Kidney glomerular epithelial cell (primary cell): ENCODE measurements around the gene SYCE3.
"Not testable (repeated sequence)": the region's sequence is repeated elsewhere in the genome, so short reads cannot be mapped to it uniquely, and the experiment has no call there.

ENCODE experiments used
- DNase-seq: peaks from one replicate; lab custom pipeline; 2025; lab: John Stamatoyannopoulos, UW

The SYCE3 gene, protein sequence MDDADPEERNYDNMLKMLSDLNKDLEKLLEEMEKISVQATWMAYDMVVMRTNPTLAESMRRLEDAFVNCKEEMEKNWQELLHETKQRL

GRCh38 chr22:50562523-50563412 lies at the start of gene SYCE3:
Gene SYCE3, minus strand, starts transcription at chr22:50562919. Its CDS starts 6,514 bp downstream, at chr22:50556405.
- DNase-seq, result peak; percentile 88

DNA sequence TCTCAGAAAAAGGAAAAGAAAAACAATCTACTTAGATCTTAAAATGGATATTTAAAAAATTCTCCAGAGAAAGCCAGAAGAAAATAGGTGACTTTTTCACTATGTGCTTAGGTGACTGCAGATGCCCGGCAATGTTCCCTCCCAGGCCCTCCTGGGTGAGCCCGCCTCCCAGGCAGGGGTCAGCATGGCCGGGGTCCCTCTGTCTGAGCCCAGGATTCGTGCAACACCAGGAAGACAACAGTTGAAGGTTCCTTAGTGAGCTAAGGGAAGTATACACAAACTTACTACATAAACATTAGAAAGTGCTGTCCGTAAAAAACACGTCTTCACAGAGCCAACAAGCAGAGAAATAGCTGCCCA lies 49.4 kb upstream of the SYCE3 start:
- DNase-seq, result no peak

- no peak for DNase-seq
Measured at GRCh38 chr22:50611341-50612060, 48.8 kb upstream of the SYCE3 start.

DNA sequence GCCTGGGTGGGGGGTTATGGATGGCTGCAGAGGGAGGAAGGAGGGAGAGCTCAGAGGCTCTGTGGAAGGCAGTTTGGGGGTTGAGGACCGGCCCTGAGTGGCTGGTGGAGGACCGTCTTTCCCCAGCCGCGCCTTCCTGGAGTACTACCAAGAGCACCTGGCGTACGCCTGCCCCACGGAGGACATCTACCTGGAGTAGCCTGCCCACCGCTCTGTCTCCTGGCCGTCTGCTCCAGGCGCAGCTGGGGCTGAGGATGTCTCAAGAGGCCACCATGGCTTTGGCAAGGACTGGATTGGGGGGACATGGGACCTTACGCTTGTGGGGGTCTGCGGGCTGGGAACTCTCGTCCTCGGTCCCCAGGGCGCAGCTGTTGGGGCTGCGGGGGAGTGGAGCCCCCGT lies 47.9 kb upstream of the SYCE3 start:
- DNase-seq, result no peak

GRCh38 chr22:50610041-50610451 lies 47.3 kb upstream of the SYCE3 start:
- no peak for DNase-seq

DNA sequence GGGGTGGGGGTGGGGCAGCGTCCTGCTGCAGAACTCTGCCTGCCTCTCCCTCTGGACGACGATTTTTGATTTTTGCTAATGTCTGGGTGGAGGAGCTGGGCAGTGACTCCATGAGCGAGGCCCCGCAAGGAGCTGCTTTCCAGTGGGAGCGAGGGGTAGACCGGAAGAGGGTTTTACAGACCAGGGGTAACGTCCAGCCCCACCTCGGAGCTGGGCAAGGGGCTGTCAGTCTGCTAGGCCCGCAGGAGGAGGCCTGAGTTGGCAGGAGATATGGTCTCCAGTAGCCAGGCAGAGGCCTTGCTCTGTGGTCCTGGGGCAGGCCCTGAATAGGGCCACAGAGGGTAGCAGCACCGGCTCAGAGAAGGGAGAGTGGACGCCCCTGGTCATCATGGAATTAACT lies 46.9 kb upstream of the SYCE3 start:
- DNase-seq, result no peak

DNA sequence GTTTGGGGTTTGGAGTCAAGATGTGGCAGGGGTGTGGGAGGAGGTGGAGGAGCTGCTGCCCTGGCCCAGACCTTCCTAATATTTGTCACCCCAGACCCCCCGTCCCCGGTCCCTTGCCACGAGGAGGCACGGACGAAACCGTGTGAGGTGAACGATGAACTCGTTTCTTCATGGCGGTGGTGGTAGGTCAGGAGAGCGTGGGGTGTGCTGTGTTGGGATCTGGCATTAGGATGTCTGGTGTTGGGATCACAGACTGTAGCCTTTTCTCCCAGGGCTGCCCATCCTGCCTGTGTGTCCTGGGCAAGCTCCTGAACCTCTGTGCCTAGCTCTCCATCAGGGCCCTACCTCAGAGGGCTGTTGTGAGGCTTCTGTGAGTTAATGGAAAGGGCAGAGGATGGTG lies 46.3 kb upstream of the SYCE3 start:
- no peak for DNase-seq

DNA sequence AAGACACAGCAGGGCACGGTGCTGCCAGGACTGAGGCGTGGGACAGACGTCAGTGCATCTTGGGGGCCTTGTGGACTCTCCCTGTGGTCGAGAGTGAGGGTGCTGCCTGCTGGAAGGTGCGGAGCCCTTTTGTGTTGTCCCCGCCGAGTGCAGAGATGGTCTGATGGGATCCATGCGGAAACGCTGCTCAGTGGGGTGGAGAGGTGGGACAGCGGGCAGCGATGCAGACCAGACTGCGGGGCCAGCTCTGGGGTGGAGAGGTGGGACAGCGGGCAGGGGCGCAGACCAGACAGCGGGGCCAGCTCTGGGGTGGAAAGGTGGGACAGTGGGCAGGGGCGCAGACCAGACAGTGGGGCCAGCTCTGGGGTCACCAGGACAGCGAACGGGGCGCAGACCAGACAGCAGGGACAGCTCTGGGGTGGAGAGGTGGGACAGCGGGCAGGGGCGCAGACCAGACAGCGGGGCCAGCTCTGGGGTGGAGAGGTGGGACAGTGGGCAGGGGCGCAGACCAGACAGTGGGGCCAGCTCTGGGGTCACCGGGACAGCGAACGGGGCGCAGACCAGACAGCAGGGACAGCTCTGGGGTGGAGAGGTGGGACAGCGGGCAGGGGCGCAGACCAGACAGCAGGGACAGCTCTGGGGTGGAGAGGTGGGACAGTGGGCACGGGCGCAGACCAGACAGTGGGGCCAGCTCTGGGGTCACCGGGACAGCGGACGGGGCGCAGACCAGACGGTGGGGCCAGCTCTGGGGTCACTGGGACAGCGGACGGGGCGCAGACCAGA lies 45.5 kb upstream of the SYCE3 start:
- not testable (repeated sequence) for DNase-seq

- DNase-seq, result no peak
Measured at GRCh38 chr22:50607659-50608020, 44.9 kb upstream of the SYCE3 start.

GRCh38 chr22:50606946-50607658 lies 44.4 kb upstream of the SYCE3 start:
- no peak for DNase-seq

- DNase-seq, result no peak
Measured at GRCh38 chr22:50606165-50606945, 43.6 kb upstream of the SYCE3 start.

GRCh38 chr22:50605613-50606074 lies 42.9 kb upstream of the SYCE3 start:
- DNase-seq, result no peak

DNA sequence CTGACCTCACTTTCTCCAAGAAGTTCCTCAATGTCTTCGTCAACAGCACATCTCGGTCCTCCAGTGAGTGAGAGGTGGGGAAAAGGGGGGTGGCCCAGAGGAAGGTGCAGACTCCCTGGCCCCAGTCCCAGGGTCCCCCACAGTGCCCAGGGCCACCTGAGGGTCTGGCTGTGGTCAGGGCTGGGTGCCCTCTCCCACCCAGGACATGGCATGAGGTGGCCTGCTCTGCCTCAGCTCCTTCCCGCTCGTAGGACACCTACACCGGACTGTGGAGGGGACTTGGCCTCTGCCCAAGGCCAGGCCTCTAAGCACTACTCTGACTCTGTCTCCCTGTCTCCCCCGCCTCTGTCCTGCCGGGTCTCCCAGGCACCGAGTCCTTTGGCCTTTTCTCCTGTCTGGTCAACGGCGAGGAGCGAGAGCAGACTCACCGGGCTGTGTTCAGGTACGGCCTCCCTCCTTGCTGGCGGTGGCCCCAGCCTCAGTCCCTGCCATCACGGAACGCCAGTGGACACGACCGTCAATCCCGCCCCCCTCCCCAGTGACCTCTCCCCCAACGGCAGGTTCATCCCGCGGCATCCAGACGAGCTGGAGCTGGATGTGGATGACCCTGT lies 42.4 kb upstream of the SYCE3 start:
- no peak for DNase-seq

- no peak for DNase-seq
Measured at GRCh38 chr22:50604256-50605001, 41.7 kb upstream of the SYCE3 start.

GRCh38 chr22:50603511-50604255 lies 41.0 kb upstream of the SYCE3 start:
- no peak for DNase-seq

GRCh38 chr22:50602338-50602700 lies 39.6 kb upstream of the SYCE3 start:
- DNase-seq, result no peak

GRCh38 chr22:50601669-50602337 lies 39.1 kb upstream of the SYCE3 start:
- DNase-seq, result no peak

DNA sequence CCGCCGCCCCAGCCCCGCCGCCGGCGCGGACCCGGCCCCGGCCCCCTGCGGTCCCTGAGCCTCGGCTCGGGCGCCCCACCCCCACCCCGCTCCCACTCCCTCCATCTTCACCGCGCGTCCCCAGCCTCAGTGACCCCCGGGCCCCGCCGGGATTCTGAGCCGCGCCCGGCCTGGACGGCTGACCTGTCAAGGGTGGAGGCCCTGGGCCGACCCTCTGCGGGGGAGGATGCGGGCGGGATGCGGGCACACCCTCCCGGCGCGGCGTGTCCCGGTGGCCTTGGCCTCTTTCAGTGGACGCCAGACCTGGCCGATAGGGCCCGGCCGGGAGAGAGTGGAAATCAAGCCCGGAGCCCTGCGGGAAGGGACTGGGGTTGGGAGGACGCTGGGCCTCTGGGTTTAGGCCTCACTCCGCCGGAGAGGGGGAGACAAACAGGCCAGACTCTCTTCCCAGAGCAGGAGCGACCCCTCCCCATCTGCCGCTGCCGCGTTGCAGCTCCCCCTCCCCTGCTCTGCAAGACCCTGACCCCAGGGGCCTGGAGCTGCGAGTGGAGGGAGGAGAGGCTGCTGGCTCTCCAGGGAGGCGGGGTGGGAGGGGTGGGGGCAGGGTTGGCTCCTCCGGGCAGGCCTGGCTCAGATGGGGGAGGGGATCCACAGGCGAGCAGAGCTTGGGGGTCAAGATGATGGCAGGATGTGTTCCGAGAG lies 38.4 kb upstream of the SYCE3 start:
- no peak for DNase-seq
